HCT116 (cell line): ENCODE results near the gene ATXN1. TPM values are rescaled to one million over a fixed set of nuclear protein-coding genes. Genes with fewer than 3 reads are reported as not detected.

Source experiments
- ATAC-seq: fragments of 200-7000 bp; cut with Tn5 transposase; 2 replicates; pipeline ENCODE4 v1.9.1; 2020; ENCODE audit warnings: mild to moderate bottlenecking, moderate library complexity
- BruUV-seq: library from RNA; stranded (reverse); fragments of 400-500 nt; replicated peaks from 2 replicates; lab custom pipeline; 2021; lab: Mats Ljungman, UMichigan
- CTCF ChIA-PET: fragments of 300-600 bp; sonication (Branson Sonifier 250); formaldehyde crosslinking; loops from one replicate; lab custom pipeline; 2021; ENCODE audit warnings: antibody characterized with exemption; lab: Charles Lee
- POLR2A ChIA-PET: fragments of 300-600, 350-600 bp; sonication (Branson Sonifier 250); formaldehyde crosslinking; loops from one replicate; lab custom pipeline; 2021; ENCODE audit warnings: antibody characterized with exemption; lab: Charles Lee
- RAD21 ChIA-PET, 2 experiments: fragments of 300-600 bp; sonication (Branson Sonifier 250); formaldehyde crosslinking; loops; one replicate each; lab custom pipeline; 2023; ENCODE audit warnings: low total read pairs in 2 of 2; ENCODE audit not compliant: uncharacterized antibody in 2 of 2, unreplicated experiment in 2 of 2, low non-redundant PET in 1 of 2; lab: Charles Lee
- DNase-seq: peaks from one replicate; pipeline ENCODE4 v3.0.0-alpha.2; 2010; ENCODE audit warnings: low read depth, low spot score
- H2AFZ ChIP-seq: fragments of 200-600 bp; shearing (Covaris generic), sonication (generic); 2 replicates; pipeline ENCODE4 v1.6.1; 2017; ENCODE audit warnings: low read depth, mixed run types, mixed read lengths, antibody characterized with exemption, low read length; ENCODE audit not compliant: poor library complexity, severe bottlenecking
- H3K27ac ChIP-seq: 2 replicates; pipeline ENCODE4 v1.5.1; 2012; ENCODE audit warnings: low read depth, low read length
- H3K27me3 ChIP-seq: fragments of 200-600 bp; sonication (generic); 2 replicates; pipeline ENCODE4 v1.6.1; 2016; ENCODE audit warnings: mixed run types, low read length, mixed read lengths; ENCODE audit not compliant: insufficient read depth
- H3K36me3 ChIP-seq, 2 experiments: fragments of 200-500 bp in 1 of 2; fragments of 200-600 bp in 1 of 2; sonication (Bioruptor generic) in 1 of 2; sonication (generic) in 1 of 2; 2 replicates each; pipeline versions ENCODE4 v1.5.1 to v1.6.1; 2014 to 2016; ENCODE audit warnings: low read length in 2 of 2, inconsistent platforms in 1 of 2, mixed read lengths in 1 of 2, mixed run types in 1 of 2; ENCODE audit not compliant: insufficient read depth in 2 of 2, control insufficient read depth in 1 of 2
- H3K4me1 ChIP-seq, 2 experiments: fragments of 200-600 bp in 1 of 2; sonication (generic) in 1 of 2; 2 replicates each; pipeline versions ENCODE4 v1.5.1 to v1.6.1; 2012 to 2017; ENCODE audit warnings: low read length in 2 of 2, inconsistent platforms in 1 of 2, mild to moderate bottlenecking in 1 of 2, mixed read lengths in 1 of 2, mixed run types in 1 of 2, moderate library complexity in 1 of 2; ENCODE audit not compliant: insufficient read depth in 2 of 2, control insufficient read depth in 1 of 2
- H3K4me2 ChIP-seq: fragments of 200-600 bp; sonication (generic); 2 replicates; pipeline ENCODE4 v1.6.1; 2017; ENCODE audit warnings: mixed run types, low read length, mixed read lengths
- H3K4me3 ChIP-seq, 2 experiments: fragments of 200-600 bp in 1 of 2; sonication (generic) in 1 of 2; replicated peaks in 1 of 2; 2 replicates each; pipeline ENCODE4 v1.5.1; 2011 to 2016; ENCODE audit warnings: low read length in 2 of 2, control low read depth in 1 of 2, low read depth in 1 of 2, mild to moderate bottlenecking in 1 of 2, mixed read lengths in 1 of 2, mixed run types in 1 of 2
- H3K79me2 ChIP-seq: fragments of 200-600 bp; sonication (generic); 2 replicates; pipeline ENCODE4 v1.6.1; 2017; ENCODE audit warnings: mild to moderate bottlenecking, mixed run types, low read length, moderate library complexity, mixed read lengths; ENCODE audit not compliant: insufficient read depth
- H3K9ac ChIP-seq: fragments of 200-600 bp; sonication (generic); 2 replicates; pipeline ENCODE4 v1.6.1; 2016; ENCODE audit warnings: low read length, mixed read lengths
- H3K9me2 ChIP-seq: fragments of 200-600 bp; sonication (generic), shearing (Covaris generic); 2 replicates; pipeline ENCODE4 v1.6.1; 2017; ENCODE audit warnings: mixed run types, mild to moderate bottlenecking, moderate library complexity; ENCODE audit not compliant: insufficient read depth
- H3K9me3 ChIP-seq, 2 experiments: fragments of 200-500 bp in 1 of 2; fragments of 200-600 bp in 1 of 2; sonication (Bioruptor generic) in 1 of 2; sonication (generic) in 1 of 2; 2 replicates each; pipeline ENCODE4 v1.6.1; 2014 to 2017; ENCODE audit warnings: low read length in 2 of 2, mixed read lengths in 2 of 2, inconsistent platforms in 1 of 2, low read depth in 1 of 2, mild to moderate bottlenecking in 1 of 2, mixed run types in 1 of 2, moderate library complexity in 1 of 2; ENCODE audit not compliant: control insufficient read depth in 1 of 2, insufficient read depth in 1 of 2
- H4K20me1 ChIP-seq: fragments of 200-600 bp; sonication (generic), shearing (Covaris generic); 2 replicates; pipeline ENCODE4 v1.6.1; 2017; ENCODE audit warnings: mixed run types, mild to moderate bottlenecking, moderate library complexity; ENCODE audit not compliant: insufficient read depth
- CBX3 ChIP-seq: IDR thresholded peaks from 2 replicates; pipeline ENCODE4 v1.6.1; 2012; ENCODE audit warnings: low read depth
- CEBPB ChIP-seq: IDR thresholded peaks from 2 replicates; pipeline ENCODE4 v1.6.1; 2012; ENCODE audit warnings: low read depth
- EGR1 ChIP-seq: IDR thresholded peaks from 2 replicates; pipeline ENCODE4 v1.6.1; 2012; ENCODE audit warnings: low read depth
- ELF1 ChIP-seq: IDR thresholded peaks from 2 replicates; pipeline ENCODE4 v1.6.1; 2012; ENCODE audit warnings: low read depth, borderline replicate concordance
- EZH2phosphoT487 ChIP-seq: fragments of 200-600 bp; IDR thresholded peaks from 2 replicates; pipeline ENCODE4 v1.6.1; 2018; ENCODE audit warnings: antibody characterized with exemption, borderline replicate concordance
- FOSL1 ChIP-seq: IDR thresholded peaks from 2 replicates; pipeline ENCODE4 v1.6.1; 2012; ENCODE audit warnings: low read depth
- JUND ChIP-seq: IDR thresholded peaks from 2 replicates; pipeline ENCODE4 v1.6.1; 2012
- POLR2A ChIP-seq: IDR thresholded peaks from 2 replicates; pipeline ENCODE4 v1.7.0; 2011; ENCODE audit warnings: borderline replicate concordance; ENCODE audit not compliant: insufficient read depth, insufficient read length; ENCODE audit errors: extremely low read depth
- POLR2AphosphoS5 ChIP-seq: IDR thresholded peaks from 2 replicates; pipeline ENCODE4 v1.6.1; 2011; ENCODE audit warnings: mild to moderate bottlenecking, low read depth, low read length, moderate library complexity
- RAD21 ChIP-seq: IDR thresholded peaks from 2 replicates; pipeline ENCODE4 v1.6.1; 2012; ENCODE audit warnings: low read depth, mild to moderate bottlenecking
- SIN3A ChIP-seq: IDR thresholded peaks from 2 replicates; pipeline ENCODE4 v1.6.1; 2012; ENCODE audit warnings: low read depth
- SP1 ChIP-seq: IDR thresholded peaks from 2 replicates; pipeline ENCODE4 v1.6.1; 2012; ENCODE audit warnings: low read depth
- SRF ChIP-seq: IDR thresholded peaks from 2 replicates; pipeline ENCODE4 v1.6.1; 2012; ENCODE audit warnings: low read depth
- TCF7L2 ChIP-seq: IDR thresholded peaks from 2 replicates; pipeline ENCODE4 v1.7.0; 2011; ENCODE audit warnings: borderline replicate concordance, inconsistent platforms; ENCODE audit not compliant: insufficient read depth, insufficient read length; ENCODE audit errors: extremely low read depth
- YY1 ChIP-seq: IDR thresholded peaks from 2 replicates; pipeline ENCODE4 v1.6.1; 2011; ENCODE audit warnings: low read length, low read depth, moderate library complexity, mild to moderate bottlenecking; ENCODE audit not compliant: insufficient replicate concordance; ENCODE audit errors: extremely low read depth
- ZFX ChIP-seq: fragments of 450-650 bp; IDR thresholded peaks from 2 replicates; pipeline ENCODE4 v1.6.1; 2017
- intact Hi-C: fragments of 100-400 bp; cut with micrococcal nuclease; formaldehyde crosslinking; loops from 2 replicates; pipeline ENCODE4 v1.10.0; 2022
- total RNA-seq: library from RNA; stranded (reverse); gene quantifications from one replicate; pipeline ENCODE4 v1.2.1, GENCODE V29; 2021; ENCODE audit not compliant: unreplicated experiment
- TF ChIP-seq, protein P1 (sequence below): IDR thresholded peaks from 2 replicates; pipeline ENCODE4 v1.6.1; 2012
- TF ChIP-seq, protein P2 (sequence below): IDR thresholded peaks from 2 replicates; pipeline ENCODE4 v1.6.1; 2012; ENCODE audit warnings: low read depth
- TF ChIP-seq, protein P3 (sequence below), 3 experiments: fragments of 200-600 bp in 1 of 3; sonication (generic) in 1 of 3; IDR thresholded peaks in 2 of 3; conservative IDR thresholded peaks in 1 of 3; 2 replicates each; pipeline ENCODE4 v1.5.1; 2012 to 2017; ENCODE audit warnings: low read depth in 2 of 3, low read length in 2 of 3, antibody characterized with exemption in 1 of 3, borderline replicate concordance in 1 of 3, control low read depth in 1 of 3, mild to moderate bottlenecking in 1 of 3, mixed read lengths in 1 of 3, mixed run types in 1 of 3, moderate library complexity in 1 of 3; ENCODE audit not compliant: insufficient read depth in 1 of 3

ATXN1 gene
- total RNA-seq, 1 experiment from 2014 or later = 21.0 TPM

DNA sequence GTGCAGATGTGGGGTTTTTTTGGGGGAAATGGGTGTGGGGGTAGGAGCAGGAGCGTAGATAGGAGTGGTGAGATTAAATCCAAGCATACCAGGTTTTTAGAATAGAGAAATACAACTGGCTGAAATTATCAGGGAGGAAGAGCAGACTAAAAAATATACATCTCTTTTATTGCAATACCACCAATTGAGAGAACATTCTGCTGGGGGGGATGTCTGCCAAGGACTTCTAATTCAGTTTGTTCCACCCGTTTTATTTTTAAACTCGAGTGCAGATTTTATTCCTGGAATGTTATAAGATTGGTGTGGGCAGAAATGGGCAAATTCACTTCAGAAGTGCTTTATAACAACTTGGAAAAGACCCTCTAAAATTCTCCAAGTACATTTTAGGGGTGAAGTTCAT is 330.2 kb downstream of the ATXN1 start:
- POLR2A ChIA-PET = no interaction called here
- no TSS peak for BruUV-seq
- H3K27ac ChIP-seq = no peak overlapping the region

More for the DNA sequence above, 330.2 kb downstream of the ATXN1 start:
- Histone ChIP-seq H3K79me2 (no peaks in the 10 kb centered on the region), H3K9ac (no peak overlapping the region), H3K4me1 (no peaks in the 10 kb centered on the region), H3K9me2 (no peaks in the 10 kb centered on the region), H3K36me3 (no peaks in the 10 kb centered on the region), H3K27me3 (no peaks in the 10 kb centered on the region), H3K9me3 (no peaks in the 10 kb centered on the region), H3K4me3 (no peak overlapping the region), H4K20me1 (no peaks in the 10 kb centered on the region), H3K4me2 (no peak overlapping the region), H2AFZ (no peak overlapping the region)
- ATAC-seq (no peak), DNase-seq (no peak)
- ChIA-PET CTCF (no interaction called here), RAD21 (no interaction called here)
- TF ChIP-seq POLR2AphosphoS5 (no peak), CEBPB (no peak), SIN3A (no peak), ELF1 (no peak), JUND (no peak), FOSL1 (no peak), SP1 (no peak), RAD21 (no peak), TCF7L2 (no peak), EGR1 (no peak), CBX3 (no peak), POLR2A (no peak), SRF (no peak), YY1 (no peak), EZH2phosphoT487 (no peak), ZFX (no peak)
- TF ChIP-seq, protein P1, sequence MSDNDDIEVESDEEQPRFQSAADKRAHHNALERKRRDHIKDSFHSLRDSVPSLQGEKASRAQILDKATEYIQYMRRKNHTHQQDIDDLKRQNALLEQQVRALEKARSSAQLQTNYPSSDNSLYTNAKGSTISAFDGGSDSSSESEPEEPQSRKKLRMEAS = no peak
- TF ChIP-seq, protein P2, sequence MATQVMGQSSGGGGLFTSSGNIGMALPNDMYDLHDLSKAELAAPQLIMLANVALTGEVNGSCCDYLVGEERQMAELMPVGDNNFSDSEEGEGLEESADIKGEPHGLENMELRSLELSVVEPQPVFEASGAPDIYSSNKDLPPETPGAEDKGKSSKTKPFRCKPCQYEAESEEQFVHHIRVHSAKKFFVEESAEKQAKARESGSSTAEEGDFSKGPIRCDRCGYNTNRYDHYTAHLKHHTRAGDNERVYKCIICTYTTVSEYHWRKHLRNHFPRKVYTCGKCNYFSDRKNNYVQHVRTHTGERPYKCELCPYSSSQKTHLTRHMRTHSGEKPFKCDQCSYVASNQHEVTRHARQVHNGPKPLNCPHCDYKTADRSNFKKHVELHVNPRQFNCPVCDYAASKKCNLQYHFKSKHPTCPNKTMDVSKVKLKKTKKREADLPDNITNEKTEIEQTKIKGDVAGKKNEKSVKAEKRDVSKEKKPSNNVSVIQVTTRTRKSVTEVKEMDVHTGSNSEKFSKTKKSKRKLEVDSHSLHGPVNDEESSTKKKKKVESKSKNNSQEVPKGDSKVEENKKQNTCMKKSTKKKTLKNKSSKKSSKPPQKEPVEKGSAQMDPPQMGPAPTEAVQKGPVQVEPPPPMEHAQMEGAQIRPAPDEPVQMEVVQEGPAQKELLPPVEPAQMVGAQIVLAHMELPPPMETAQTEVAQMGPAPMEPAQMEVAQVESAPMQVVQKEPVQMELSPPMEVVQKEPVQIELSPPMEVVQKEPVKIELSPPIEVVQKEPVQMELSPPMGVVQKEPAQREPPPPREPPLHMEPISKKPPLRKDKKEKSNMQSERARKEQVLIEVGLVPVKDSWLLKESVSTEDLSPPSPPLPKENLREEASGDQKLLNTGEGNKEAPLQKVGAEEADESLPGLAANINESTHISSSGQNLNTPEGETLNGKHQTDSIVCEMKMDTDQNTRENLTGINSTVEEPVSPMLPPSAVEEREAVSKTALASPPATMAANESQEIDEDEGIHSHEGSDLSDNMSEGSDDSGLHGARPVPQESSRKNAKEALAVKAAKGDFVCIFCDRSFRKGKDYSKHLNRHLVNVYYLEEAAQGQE = no peak
- TF ChIP-seq, protein P3, sequence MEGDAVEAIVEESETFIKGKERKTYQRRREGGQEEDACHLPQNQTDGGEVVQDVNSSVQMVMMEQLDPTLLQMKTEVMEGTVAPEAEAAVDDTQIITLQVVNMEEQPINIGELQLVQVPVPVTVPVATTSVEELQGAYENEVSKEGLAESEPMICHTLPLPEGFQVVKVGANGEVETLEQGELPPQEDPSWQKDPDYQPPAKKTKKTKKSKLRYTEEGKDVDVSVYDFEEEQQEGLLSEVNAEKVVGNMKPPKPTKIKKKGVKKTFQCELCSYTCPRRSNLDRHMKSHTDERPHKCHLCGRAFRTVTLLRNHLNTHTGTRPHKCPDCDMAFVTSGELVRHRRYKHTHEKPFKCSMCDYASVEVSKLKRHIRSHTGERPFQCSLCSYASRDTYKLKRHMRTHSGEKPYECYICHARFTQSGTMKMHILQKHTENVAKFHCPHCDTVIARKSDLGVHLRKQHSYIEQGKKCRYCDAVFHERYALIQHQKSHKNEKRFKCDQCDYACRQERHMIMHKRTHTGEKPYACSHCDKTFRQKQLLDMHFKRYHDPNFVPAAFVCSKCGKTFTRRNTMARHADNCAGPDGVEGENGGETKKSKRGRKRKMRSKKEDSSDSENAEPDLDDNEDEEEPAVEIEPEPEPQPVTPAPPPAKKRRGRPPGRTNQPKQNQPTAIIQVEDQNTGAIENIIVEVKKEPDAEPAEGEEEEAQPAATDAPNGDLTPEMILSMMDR (IDR thresholded peaks at IDR 0.05 in 2 of 3, conservative IDR thresholded peaks at IDR 0.05 in 1 of 3; ENCODE audit: borderline replicate concordance in 1 of 3, insufficient read depth in 1 of 3, low read depth in 2 of 3, low read length in 2 of 3) = no peak
- intact Hi-C loops = no loop called here
